GM19452 (cell line): Measurements from ENCODE around the gene PHF13.

Experiments
- ATAC-seq: cut with Tn5 transposase; IDR thresholded peaks from one replicate; pipeline ENCODE4 v1.9.1; 2021; ENCODE audit not compliant: unreplicated experiment

PHF13 gene

DNA sequence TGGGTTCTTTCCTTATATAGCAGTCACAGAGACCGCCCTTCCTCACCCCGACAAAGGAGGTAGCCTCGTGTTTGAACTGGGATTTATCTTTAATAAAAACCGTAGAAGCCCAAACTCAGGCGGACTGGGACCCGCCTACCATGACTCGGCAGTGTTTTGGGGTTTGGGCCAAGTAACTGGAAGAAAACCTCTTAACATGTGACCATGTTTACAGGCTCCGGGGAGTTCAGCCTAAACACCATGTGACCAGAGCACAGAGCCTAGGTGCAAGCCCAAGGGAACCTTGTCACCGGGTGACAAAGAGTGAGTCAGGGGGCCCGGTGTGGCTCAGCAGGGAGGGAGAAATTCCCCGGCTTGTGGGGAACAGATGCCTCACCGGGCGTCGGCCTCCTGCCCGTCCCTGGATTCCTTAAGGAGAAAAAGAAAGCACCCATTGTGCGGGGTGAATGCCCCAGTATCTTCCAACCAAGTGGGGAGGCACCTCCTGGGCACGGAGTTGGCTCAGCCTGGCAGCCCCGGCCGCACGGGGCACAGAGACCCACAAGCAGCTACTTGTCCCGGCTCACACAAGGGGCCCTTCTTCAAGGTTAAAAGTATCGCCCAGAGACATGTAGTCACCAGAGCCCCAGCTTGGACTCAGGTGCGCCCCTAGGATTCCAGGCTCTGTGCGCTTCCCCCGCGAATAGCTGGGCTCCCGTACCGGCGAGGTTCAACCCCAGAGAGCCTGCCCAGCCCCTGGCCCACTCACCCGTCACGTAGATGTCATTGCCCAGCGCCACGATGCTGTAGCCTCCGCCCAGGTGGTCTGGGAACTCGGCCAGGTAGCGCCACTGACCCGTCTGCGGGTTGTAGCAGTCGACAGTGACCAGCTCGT lies 12.2 kb upstream of the PHF13 start:
- ATAC-seq = no peak

DNA sequence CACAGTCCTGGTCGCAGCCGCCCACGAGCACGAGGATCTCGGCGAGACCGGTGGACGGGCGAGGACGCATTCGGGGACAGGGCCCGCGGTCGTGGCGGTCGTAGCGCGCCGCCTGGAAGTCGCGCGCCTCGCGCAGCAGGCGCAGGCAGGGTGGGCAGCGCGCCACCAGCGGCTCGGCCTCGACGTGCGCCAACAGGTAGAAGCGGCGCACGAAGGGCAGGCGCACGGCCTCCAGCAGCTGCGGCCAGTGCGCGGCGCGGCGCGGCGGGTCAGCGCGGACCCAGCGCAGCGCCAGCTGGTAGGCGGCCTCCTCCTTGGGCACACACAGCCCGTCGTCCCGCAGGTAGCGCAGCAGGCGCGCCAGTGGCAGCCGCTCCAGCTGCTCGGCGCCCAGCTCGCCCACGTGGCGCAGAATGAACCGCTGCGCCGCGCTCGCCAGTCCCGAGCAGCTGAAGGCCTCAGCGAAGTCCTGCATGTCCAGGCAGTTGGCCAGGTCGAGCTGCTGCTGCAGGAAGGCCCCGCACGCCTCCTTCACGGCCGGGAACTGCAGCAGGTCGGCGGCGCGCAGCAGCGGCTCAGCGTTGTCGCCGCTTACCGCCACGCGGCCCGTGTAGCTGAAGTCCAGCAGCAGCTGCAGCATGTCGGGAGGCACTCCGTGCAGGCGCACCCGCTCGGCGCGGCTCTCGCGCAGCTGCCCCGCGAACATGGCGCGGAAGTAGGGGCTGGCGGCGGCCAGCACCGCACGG lies 11.4 kb upstream of the PHF13 start:
- peak; percentile 32 for ATAC-seq

DNA sequence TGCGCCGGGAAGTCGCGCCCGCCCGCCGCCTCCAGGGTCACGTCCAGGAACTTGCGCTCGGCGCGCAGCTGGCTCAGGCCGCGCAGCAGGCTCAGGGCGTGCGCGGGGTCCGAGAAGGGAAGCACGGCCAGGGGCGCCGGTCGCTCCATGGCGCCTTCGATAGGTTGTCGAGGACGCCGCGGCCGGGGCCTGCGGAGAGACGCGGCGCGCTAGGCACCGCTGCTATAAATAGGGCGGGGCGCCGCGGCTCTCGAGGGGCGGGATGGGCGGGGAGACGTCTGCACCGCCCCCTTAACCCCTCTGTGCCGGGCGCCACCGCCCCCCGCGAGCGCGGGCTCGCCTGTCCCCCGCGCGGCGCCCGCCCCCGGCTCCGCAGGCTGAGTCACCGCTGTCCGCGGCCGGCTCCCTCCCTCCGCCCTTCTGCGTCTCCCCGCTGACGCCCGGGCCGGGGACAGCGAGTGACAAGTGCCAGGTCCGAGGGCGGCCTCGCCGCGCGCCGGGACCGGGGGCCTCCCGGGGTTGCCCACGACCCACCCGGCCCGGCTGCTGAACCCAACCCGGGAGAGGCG lies 10.8 kb upstream of the PHF13 start, which contains the start of gene KLHL21:
Gene KLHL21 (minus strand): TSS at position 201 of the 569 bp plus-strand sequence. CDS start 52 bp downstream, at position 149.
- peak; percentile 59 for ATAC-seq

DNA sequence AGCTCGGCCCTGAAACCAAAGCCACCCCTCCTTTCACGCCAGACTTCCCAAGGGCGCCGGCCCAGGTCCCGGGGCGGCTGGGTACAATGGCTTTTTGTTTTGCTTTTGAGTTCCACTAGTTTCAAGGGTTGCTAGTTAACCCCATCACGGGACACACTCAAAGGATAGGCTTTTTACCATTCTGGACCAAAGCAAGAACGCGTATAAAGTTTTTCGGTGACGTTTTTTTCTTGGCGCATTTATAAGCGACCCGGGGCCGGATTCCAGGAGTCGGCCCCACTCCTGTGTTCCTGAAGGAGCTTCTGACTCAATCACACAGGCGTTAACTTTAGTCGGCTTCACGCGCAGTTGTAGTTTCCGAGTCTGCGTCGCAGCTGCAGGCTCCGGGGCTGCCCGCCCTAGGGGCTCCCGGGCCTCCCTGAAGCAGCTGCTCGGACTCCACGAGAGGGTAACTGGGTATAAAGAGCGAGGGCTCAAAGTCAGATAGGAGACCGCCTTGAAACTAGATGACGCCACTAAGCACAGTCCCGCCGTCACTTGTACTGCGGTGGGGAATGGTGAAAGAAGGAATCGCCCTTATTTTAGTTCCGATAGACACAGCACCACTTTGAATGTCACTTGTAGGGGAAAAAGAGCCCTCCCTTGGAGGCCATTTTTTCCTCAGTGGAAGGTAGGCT lies 10.2 kb upstream of the PHF13 start:
- peak; percentile 38 for ATAC-seq

DNA sequence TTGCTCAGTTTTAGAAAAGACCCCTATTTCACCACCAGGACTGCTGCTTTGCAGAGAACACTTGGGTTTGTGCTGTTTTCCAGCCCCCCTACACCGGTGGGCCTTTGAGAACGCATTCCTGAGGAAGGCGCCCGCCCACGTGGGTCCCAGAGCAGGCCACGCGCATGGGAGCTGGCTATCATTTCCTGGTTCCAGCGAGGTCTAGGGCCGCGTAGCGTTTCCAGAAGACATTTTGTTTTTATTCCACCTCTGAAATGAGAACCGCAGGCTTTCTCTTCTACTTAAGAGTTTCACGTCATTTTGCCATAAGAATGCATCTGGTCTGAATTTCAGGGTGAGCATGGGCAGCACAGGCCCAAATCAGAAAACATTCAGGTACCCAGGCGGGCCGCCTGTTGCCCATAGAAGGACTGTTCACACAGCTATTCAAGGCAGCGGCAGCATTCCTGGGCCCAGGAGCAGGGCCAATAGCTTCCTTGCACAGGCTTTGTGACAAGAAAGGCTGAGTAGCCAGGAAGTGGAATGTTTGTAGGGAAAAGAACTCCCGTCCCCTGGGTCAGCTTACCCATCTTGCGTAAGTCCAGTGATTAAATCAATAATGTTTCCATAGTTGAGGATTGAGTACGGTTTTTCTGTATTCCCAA lies 9.5 kb upstream of the PHF13 start:
- ATAC-seq = no peak

DNA sequence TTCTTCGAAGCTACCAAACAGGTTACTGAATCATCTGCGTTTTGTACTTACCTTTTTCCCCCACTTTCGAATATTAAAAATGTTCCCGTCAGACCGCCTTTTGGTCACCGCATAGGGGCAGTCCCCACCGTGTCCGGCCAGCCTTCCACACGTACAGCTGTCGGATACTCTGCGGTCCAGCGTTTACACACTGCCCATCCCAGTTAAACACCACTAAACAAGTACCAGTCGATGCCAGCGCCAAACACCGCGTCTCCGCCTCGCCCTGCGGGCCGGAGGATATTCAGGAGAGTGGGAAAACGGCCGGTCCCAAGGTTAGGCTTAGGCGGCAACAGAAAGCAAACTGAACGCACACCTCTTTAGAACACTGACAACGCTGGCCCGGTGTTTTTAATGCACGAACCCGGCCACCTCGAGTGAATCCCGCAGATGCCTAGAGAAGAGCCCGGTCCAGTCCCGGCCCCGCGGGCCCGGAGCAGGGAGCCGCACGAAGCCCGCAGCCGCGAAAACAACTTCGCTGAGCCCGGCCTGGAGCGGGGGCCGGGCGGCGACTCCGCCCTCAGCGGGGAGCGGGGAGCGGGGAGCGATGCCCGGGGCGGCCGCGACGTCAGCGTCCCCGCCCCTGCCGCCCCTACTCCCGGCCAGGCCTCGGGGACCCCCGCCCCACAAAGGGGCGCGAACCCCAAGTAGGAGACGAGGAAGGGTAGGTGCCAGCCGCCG lies 730 bp upstream of the PHF13 start:
- ATAC-seq = peak; percentile 29

DNA sequence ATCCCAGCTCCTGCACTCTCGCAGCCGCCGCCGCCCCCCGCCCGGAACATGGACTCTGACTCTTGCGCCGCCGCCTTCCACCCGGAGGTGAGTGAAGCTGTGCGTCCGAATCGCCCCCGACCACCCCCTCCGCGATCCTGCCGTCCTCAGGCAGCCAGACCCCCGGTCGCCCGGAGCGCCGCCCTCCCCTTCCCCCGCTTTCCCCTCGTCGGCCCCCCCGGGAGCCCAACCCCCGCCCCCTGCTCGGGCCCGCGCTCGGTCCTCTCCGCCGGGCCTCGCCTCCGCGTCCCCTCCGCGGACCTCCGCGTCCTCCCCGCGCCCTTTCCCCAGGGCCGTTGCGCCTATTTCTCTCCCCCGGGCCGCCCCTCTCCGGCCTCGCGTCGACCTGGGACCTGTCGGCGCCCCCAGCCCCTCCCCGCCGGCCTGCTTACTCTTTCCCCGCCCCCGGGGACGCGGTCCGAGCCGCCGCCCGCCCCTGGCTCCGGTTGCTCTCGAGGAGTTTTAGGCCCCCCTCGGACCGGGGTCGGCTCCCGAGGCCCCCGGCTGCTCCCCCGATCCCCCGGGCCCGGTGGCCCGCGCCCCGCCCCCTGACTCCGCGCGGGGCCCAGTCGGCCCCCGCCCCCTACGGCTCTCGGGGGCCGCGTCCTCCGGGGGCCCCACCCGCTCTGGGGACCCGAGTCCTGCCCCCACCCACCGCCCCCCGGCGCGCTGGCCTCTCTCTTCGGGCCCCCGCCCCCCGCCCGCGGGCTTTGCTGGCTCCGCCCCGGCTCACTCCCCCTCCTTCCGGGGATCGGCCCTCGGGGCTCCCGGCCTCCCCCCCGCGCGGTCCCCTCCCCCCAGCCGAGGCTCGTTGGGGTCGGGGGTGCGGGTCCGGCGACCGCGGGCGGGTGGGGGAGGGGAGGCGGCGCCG lies 743 bp downstream of the PHF13 start:
- ATAC-seq = no peak

DNA sequence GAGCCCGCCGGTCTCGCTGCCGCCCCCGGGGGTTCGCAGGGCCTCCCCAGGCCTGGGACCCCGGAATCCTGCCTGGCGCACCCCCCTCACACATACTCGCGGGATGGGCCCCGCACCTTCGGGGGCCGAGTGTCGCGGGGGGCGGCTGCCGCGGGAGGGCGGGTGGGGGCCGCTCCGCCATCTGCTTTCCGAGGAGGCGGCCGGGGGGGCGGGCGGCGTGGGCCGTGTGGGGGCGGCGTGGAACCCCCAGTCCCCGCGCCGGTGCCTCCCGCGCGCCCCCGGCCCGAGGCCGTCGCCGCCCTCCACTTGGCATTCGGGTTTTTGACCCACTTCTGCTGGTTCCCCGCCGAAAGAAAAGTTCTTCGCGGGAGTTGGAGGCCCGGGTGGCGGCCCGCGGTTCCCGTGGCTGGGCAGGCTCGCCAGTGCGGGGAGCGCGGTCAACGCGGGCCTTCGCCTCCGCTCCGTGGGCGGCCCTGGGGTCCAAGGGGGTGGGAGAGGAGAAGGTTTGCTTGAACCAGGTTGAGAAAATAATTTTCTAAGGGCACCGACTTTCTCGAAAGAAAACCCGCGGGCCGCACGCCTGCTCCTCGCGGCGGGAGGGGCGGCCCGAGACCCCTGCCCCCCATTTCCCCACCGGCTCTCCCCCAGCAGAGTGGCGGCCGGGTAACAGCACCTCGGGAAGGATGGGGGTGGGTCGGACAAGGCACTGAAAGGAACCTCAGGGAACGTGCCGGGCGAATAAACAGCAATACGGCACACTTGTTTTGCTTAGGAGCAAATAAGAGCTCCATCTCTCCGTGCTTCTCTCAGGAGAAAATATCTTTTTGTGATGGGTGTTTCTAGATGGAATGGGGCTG lies 1.6 kb downstream of the PHF13 start:
- ATAC-seq = no peak

DNA sequence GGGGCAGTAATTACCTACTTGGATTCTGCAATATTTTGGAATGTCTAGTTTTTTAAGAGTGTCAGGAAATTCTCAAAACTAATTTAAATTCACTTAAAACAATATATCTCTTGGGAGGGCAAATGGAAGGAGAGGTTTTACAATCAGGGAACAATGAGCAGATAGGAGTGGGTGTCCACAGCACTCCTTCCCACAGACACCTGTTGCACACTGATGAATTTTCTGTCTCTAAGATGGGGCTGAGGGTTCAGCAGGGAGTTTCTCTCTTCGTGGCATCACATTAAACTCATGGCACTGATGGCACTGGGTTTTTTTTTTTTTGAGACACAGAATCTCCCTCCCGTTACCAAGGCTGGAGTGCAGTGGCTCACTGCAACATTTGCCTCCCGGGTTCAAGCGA lies 5.5 kb downstream of the PHF13 start:
- no peak for ATAC-seq

DNA sequence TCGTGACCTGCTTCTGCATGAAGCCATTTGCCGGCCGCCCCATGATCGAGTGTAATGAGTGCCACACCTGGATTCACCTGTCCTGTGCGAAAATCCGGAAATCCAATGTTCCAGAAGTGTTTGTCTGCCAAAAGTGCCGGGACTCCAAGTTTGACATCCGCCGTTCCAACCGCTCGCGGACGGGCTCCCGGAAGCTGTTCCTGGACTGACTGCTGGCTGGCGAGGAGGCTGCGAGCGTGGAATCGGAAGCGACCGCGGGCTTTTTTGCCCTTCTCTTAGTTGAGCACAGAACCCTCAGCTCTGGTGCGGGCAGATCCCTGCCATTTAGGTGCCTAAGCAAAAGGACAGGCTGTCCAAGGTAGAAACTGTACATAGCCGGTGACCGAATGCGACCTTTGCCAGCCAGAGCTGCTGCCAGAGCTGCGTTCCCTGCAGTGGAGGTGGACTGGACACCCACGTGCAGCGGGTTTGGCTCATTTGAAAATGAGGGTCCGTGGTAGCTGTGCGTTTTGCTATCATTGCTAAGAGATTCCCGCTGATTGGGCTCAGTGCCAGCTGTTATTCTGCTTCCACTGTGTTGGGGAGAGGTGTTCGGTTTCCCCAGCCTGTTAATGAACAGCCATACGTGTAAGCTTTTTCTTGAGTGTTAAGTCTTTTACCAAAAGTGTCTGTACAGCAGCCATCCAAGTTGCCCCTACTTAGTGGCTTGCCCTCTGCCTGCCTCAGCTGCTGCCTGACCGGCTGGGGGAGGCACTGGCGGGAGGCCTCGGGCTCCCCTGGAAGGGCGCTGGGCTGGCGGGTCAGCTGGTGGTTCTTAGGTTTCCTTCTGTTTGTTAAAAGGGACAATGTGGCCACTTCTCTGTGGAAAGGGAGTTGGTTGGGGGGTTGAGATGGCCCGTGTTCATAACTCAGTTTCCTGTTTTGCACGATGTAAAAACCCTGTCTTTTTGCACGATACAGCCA lies 8.2 kb downstream of the PHF13 start:
- no peak for ATAC-seq

DNA sequence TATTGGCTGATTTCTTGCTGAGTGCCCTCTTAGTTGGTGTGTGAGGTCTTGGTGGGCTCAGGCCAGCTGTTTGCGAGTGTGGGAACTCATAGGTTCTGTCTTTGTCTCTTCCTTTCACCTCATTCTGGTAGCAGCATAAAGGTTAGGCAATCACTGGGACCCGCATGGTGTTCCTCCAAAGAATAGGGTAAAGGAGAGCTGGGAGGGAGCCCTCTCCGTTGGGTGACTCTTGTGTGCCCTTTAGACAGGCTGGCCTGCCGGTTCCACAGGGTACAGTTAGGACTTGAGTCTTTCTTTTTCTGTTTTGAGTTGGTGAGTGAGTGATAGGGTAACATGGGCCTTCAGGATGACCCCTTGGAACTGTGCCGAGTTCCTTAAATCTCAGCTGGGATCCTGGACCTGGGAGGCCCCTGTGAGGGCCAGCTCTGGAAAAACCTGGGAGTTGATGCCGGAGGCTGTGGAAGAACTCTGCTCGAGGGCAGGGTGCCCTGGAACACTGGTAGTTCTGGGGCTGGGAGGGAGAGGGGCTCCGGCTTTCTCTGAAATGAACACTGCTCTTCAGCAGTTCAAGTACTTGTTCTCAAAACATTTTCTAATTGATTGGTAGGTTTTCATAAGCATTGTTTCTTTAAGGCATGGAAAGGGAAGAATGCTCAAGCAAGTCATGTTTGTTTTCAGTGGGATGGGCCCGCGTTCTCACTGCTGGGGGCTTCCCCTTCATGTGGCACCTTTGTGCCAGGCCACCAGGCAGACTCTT lies 9.0 kb downstream of the PHF13 start:
- ATAC-seq = no peak

DNA sequence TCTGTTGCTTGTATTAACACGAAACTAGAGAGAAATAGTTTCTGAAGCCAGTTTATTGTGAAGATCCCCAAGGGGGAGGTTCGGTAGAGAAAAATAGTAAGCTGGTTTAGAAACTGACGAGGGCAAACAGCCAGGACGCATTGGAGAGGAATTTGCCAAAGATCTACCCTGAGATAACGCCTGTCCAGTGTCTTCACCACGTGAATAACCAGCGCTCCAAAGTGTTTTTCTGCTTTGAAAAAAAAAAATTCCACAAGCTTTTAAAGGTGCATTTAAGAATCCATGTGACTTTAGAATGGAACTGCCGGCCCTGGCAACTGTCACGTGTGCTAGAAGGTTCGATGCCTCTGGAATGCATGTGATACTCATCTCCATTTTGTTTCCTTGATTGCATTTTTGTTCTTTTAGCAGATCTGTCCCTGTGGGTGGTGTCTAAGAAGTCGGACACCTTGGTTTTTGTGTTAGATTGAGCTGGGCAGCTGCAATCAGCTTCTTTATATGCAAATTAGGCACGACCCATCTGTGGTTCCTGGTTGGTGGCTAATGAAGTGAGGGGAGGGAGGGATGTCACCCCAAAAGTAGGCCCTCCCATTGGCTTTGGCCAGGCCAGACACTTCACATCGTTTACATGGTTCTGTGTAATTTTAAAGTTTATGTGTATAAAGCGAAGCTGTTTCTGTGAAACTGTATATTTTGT lies 9.9 kb downstream of the PHF13 start:
- no peak for ATAC-seq

DNA sequence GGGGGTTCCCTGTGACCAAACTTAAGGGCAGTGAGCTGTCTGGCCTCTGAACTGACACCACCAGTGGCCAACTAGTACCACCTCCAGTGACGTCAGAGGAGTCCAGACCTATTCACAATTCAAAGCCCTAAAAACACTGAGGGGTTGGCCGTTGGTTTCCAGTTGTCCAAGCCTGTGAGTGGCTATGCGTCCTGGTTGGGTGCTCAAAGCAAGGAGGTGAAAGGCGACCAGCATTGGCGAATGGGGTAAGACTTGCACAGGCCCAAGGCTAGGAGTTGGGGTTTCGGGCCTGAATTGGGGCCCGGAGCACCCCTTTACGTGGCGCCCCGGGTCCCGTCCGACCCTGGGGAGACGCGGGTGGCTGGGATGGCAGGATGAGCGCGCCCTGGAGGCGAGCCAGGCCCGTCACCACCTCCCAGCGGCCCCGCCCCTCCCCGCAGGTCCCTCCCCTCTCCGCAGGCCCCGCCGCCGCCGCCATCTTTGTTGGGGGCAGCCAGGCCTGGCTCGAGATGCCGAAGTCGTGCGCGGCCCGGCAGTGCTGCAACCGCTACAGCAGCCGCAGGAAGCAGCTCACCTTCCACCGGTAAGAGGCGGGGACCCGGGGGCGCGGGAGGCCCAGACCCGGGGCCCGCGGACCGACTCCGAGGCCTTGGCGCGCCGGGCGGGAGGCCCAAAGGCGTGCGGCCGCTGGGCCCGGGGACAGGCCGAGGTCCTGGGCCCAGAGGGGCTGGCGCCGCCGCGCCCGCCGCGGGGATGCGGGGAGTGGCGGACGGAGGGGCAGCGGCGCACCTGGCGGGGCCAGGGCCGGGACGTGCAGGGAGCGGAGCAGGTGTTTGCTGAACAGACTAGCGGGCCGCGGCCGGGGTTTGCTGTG lies 11.4 kb downstream of the PHF13 start, which contains the start of gene THAP3:
Gene THAP3 (plus strand): TSS at position 159 of the 874 bp plus-strand sequence. CDS start 351 bp downstream, at position 510.
- ATAC-seq = peak; percentile 78

DNA sequence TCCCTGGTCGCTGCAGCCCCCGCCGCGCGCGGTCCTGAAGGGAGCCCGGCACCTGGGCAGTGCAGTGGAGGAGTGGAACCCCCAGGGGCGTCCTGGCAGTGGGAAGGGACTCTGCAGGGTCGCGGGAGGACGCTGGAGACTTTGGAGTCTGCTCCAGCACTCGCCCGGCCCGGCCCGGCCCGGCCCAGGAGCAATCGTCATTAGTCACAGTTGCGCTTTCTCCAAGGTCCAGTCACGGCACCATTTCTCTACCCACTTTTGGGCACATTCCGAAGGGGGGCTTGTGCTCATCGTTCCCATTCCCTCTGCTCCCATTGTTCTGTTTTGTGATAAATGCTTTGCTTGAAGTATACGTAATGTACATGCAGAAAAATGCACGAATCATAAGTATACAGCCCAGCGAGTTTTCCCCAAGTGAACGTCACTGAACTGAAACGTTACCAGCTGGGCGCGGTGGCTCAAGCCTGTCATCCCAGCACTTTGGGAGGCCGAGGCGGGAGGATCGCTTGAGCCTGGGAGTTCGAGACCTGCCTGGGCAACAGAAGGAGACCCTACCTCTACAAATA lies 12.1 kb downstream of the PHF13 start:
- peak; percentile 38 for ATAC-seq
